Endothelial cell of umbilical vein (primary cell): Measurements from ENCODE around the gene CHST15. TPM values are rescaled to one million over a fixed set of nuclear protein-coding genes. Genes with fewer than 3 reads are reported as not detected.

Experiments
- BruUV-seq: library from RNA; stranded (reverse); fragments of 400-500 nt; replicated peaks from 2 replicates; lab custom pipeline; 2021; lab: Mats Ljungman, UMichigan
- CTCF ChIA-PET: fragments of 300-600, 350-600 bp; sonication (Branson Sonifier 250); formaldehyde crosslinking; loops from one replicate; lab custom pipeline; 2021; ENCODE audit warnings: antibody characterized with exemption, inconsistent platforms; lab: Charles Lee
- POLR2A ChIA-PET: fragments of 300-600, 350-600 bp; sonication (Branson Sonifier 250); formaldehyde crosslinking; loops from one replicate; lab custom pipeline; 2021; ENCODE audit warnings: antibody characterized with exemption, inconsistent platforms; lab: Charles Lee
- DNase-seq: peaks from one replicate; pipeline ENCODE4 v3.0.0-alpha.2; 2011; ENCODE audit warnings: low read depth, low spot score
- FAIRE-seq: peaks from 2 replicates; lab custom pipeline; 2011; peaks lifted over from hg19 to GRCh38; lab: Jason Lieb, UNC
- H2AFZ ChIP-seq: 2 replicates; pipeline ENCODE4 v1.6.0; 2012; ENCODE audit warnings: low read depth, low read length, control low read depth, inconsistent platforms
- H3K27ac ChIP-seq: 2 replicates; pipeline ENCODE4 v1.5.1; 2011; ENCODE audit warnings: low read depth, mild to moderate bottlenecking, control low read depth, low read length, moderate library complexity; ENCODE audit not compliant: insufficient read depth
- H3K27me3 ChIP-seq, 2 experiments: 2 replicates each; pipeline versions ENCODE4 v1.6.0 to v1.6.1; 2011; ENCODE audit warnings: low read length in 2 of 2, mixed read lengths in 1 of 2; ENCODE audit not compliant: control insufficient read depth in 2 of 2, insufficient read depth in 2 of 2
- H3K36me3 ChIP-seq, 2 experiments: 2 replicates in 1 of 2; 3 replicates in 1 of 2; pipeline ENCODE4 v1.5.1; 2011; ENCODE audit warnings: low read length in 2 of 2, mild to moderate bottlenecking in 1 of 2, moderate library complexity in 1 of 2; ENCODE audit not compliant: control insufficient read depth in 2 of 2, insufficient read depth in 2 of 2; ENCODE audit errors: extremely low read depth in 1 of 2
- H3K4me1 ChIP-seq: 3 replicates; pipeline ENCODE4 v1.5.1; 2011; ENCODE audit warnings: mild to moderate bottlenecking, low read length; ENCODE audit not compliant: control insufficient read depth, insufficient read depth; ENCODE audit errors: extremely low read depth
- H3K4me2 ChIP-seq: 2 replicates; pipeline ENCODE4 v1.6.1; 2011; ENCODE audit warnings: low read length, control low read depth, mixed read lengths; ENCODE audit not compliant: insufficient read depth
- H3K4me3 ChIP-seq, 3 experiments: fragments of 200-600 bp in 1 of 3; sonication (generic), shearing (Covaris generic) in 1 of 3; replicated peaks in 1 of 3; 2 replicates each; pipeline ENCODE4 v1.5.1; 2011 to 2016; ENCODE audit warnings: control low read depth in 3 of 3, low read length in 3 of 3, mild to moderate bottlenecking in 2 of 3, inconsistent platforms in 1 of 3, low read depth in 1 of 3, moderate library complexity in 1 of 3; ENCODE audit not compliant: insufficient read depth in 1 of 3
- H3K79me2 ChIP-seq: 2 replicates; pipeline ENCODE4 v1.6.0; 2012; ENCODE audit warnings: low read length, inconsistent platforms; ENCODE audit not compliant: control insufficient read depth, insufficient read depth
- H3K9ac ChIP-seq: replicated peaks from 2 replicates; pipeline ENCODE3; 2011; ENCODE audit warnings: low read length, control low read depth; ENCODE audit not compliant: insufficient read depth; ENCODE audit errors: extremely low read depth
- H3K9me1 ChIP-seq: replicated peaks from 3 replicates; pipeline ENCODE4 v1.6.0; 2011; ENCODE audit warnings: mild to moderate bottlenecking, low read length; ENCODE audit not compliant: control insufficient read depth, insufficient read depth; ENCODE audit errors: extremely low read depth
- H3K9me3 ChIP-seq: replicated peaks from 2 replicates; pipeline ENCODE4 v1.5.1; 2012; ENCODE audit warnings: low read length, inconsistent platforms; ENCODE audit not compliant: control insufficient read depth, insufficient read depth
- H4K20me1 ChIP-seq: replicated peaks from 2 replicates; pipeline ENCODE3; 2011; ENCODE audit warnings: mild to moderate bottlenecking, low read length; ENCODE audit not compliant: control insufficient read depth, insufficient read depth; ENCODE audit errors: extremely low read depth
- CTCF ChIP-seq, 2 donors: IDR thresholded peaks; 1 replicate in 1 of 2; 2 replicates in 1 of 2; pipeline ENCODE4 v1.5.1; 2011; ENCODE audit warnings: low read length in 2 of 2, mild to moderate bottlenecking in 2 of 2, moderate library complexity in 2 of 2, control low read depth in 1 of 2, inconsistent platforms in 1 of 2, low read depth in 1 of 2; ENCODE audit not compliant: insufficient read depth in 1 of 2; ENCODE audit errors: extremely low read depth in 1 of 2
- EZH2 ChIP-seq: IDR thresholded peaks from 2 replicates; pipeline ENCODE4 v1.6.1; 2012; ENCODE audit warnings: borderline replicate concordance, low read depth, mild to moderate bottlenecking, moderate library complexity, low read length, inconsistent platforms; ENCODE audit not compliant: severe bottlenecking
- FOS ChIP-seq: IDR thresholded peaks from 2 replicates; pipeline ENCODE4 v1.6.1; 2011; ENCODE audit warnings: mild to moderate bottlenecking, low read length, moderate library complexity, borderline replicate concordance; ENCODE audit not compliant: insufficient read depth
- GATA2 ChIP-seq: IDR thresholded peaks from 2 replicates; pipeline ENCODE4 v1.7.0; 2011; ENCODE audit warnings: low read depth, mild to moderate bottlenecking, moderate library complexity, mixed read lengths, low read length; ENCODE audit not compliant: insufficient read length, insufficient read depth
- JUN ChIP-seq: IDR thresholded peaks from 2 replicates; pipeline ENCODE4 v1.6.1; 2011; ENCODE audit warnings: borderline replicate concordance, low read depth; ENCODE audit not compliant: insufficient read length, insufficient read depth
- MAX ChIP-seq: IDR thresholded peaks from 2 replicates; pipeline ENCODE4 v1.6.1; 2011; ENCODE audit not compliant: insufficient read depth, insufficient read length
- MYC ChIP-seq: IDR thresholded peaks from one replicate; pipeline ENCODE4 v1.6.1; 2011; ENCODE audit warnings: mild to moderate bottlenecking, low read depth, low read length
- POLR2A ChIP-seq: IDR thresholded peaks from 2 replicates; pipeline ENCODE4 v1.6.1; 2012; ENCODE audit warnings: low read depth, mild to moderate bottlenecking, control low read depth, low read length
- POLR2AphosphoS5 ChIP-seq: IDR thresholded peaks from 2 replicates; pipeline ENCODE4 v1.6.1; 2012; ENCODE audit warnings: low read depth, mild to moderate bottlenecking, control low read depth, low read length, moderate library complexity; ENCODE audit not compliant: insufficient read depth
- dilution Hi-C: fragments of 300-500 bp; cut with MboI; formaldehyde crosslinking; loops from one replicate; pipeline ENCODE4 v1.15.0; 2019; ENCODE audit warnings: low sequenced_read_pairs; ENCODE audit not compliant: extremely low pct_ligation_motif_present
- intact Hi-C: fragments of 100-400 bp; cut with micrococcal nuclease; formaldehyde crosslinking; loops from one replicate; pipeline ENCODE4 v1.10.0; 2022
- polyA plus RNA-seq, 4 experiments: library from polyadenylated mRNA; depleted of rRNA in 3 of 4; stranded (reverse) in 3 of 4; unstranded in 1 of 4; fragments of >200 nt; gene quantifications; 2 replicates each; pipeline versions ENCODE4 v1.2.1 to v1.2.3, GENCODE V29; 2011 to 2012; ENCODE audit warnings: missing spikeins in 1 of 4
- total RNA-seq: library from RNA; stranded (reverse); gene quantifications from 2 replicates; pipeline ENCODE4 v1.2.3, GENCODE V29; 2021

The CHST15 gene
- total and polyA plus RNA-seq, 2 donors (not counting 3 experiments of a cell fraction or from before 2014, with no cell fraction given): 23.1 to 29.2 TPM

DNA sequence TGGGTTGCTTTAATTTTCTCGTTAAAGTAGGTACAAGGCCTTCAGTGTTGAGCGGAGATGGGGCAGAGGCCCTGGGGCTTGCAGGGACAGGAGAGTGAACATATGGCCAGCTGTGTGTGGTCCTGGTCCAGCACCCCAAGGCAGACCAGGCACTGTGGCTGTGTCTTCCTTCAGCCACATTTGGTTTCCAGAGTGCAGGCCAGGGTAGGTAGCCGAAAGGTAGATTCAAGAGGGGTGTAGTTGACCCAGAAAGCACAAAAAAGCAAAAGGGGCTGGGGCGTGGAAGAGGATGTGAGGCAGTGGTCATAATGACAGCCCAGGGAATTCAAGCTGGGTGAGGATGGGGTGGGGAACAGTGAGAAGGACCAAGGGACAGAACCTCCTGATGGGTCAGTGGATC, 21.3 kb upstream of the CHST15 start:
- no peak for DNase-seq
- H3K9me3 ChIP-seq: no peaks in the 10 kb centered on the region
- no TSS peak for BruUV-seq
- H3K4me3 ChIP-seq: no peak overlapping the region
- no peak overlapping the region for H2AFZ ChIP-seq
- FAIRE-seq: no peak
- no peaks in the 10 kb centered on the region for H4K20me1 ChIP-seq
- TF ChIP-seq MAX (no peak), EZH2 (no peak), CTCF (IDR thresholded peaks at IDR 0.05; ENCODE audit: extremely low read depth in 1 of 2, insufficient read depth in 1 of 2, low read depth in 1 of 2, low read length in 2 of 2) (no peak), POLR2A (no peak), POLR2AphosphoS5 (no peak), GATA2 (no peak), JUN (no peak), MYC (no peak), FOS (no peak)
- H3K4me1 ChIP-seq: peaks cover 10% of the 10 kb centered on the region
- no peaks in the 10 kb centered on the region for H3K9me1 ChIP-seq
- no peaks in the 10 kb centered on the region for H3K27me3 ChIP-seq
- dilution Hi-C loops (no loop called here), intact Hi-C loops (no loop called here)
- H3K36me3 ChIP-seq: no peaks in the 10 kb centered on the region
- no peak overlapping the region for H3K9ac ChIP-seq
- ChIA-PET POLR2A (interaction anchor here (0.5 kb wide), 1 partner anchor 1153 kb away, joined by 3 read pairs; no protein-coding TSS in a partner anchor), CTCF (interaction anchor here (0.8 kb wide), 1 partner anchor 15 kb away, joined by 3 read pairs; no protein-coding TSS in a partner anchor)
- no peak overlapping the region for H3K4me2 ChIP-seq
- H3K79me2 ChIP-seq: no peaks in the 10 kb centered on the region
- no peak overlapping the region for H3K27ac ChIP-seq
